Mammary epithelial cell (primary cell): Measurements from ENCODE around the gene UPK1A.

ENCODE experiments used
- EZH2 ChIP-seq: IDR thresholded peaks from 2 replicates; pipeline ENCODE4 v1.6.1; 2012; ENCODE audit warnings: low read length, inconsistent platforms, borderline replicate concordance
- TF ChIP-seq, protein P1 (sequence below), 2 donors: IDR thresholded peaks in 1 of 2; conservative IDR thresholded peaks in 1 of 2; 2 replicates each; pipeline ENCODE4 v1.5.1; 2011 to 2012; ENCODE audit warnings: inconsistent platforms in 2 of 2, low read length in 2 of 2, mild to moderate bottlenecking in 2 of 2, control low read depth in 1 of 2, low read depth in 1 of 2; ENCODE audit not compliant: insufficient read depth in 1 of 2; ENCODE audit errors: extremely low read depth in 1 of 2

GRCh38 chr19:35693422-35693821, 27.1 kb downstream of the UPK1A start:
- TF ChIP-seq, protein P1, sequence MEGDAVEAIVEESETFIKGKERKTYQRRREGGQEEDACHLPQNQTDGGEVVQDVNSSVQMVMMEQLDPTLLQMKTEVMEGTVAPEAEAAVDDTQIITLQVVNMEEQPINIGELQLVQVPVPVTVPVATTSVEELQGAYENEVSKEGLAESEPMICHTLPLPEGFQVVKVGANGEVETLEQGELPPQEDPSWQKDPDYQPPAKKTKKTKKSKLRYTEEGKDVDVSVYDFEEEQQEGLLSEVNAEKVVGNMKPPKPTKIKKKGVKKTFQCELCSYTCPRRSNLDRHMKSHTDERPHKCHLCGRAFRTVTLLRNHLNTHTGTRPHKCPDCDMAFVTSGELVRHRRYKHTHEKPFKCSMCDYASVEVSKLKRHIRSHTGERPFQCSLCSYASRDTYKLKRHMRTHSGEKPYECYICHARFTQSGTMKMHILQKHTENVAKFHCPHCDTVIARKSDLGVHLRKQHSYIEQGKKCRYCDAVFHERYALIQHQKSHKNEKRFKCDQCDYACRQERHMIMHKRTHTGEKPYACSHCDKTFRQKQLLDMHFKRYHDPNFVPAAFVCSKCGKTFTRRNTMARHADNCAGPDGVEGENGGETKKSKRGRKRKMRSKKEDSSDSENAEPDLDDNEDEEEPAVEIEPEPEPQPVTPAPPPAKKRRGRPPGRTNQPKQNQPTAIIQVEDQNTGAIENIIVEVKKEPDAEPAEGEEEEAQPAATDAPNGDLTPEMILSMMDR (conservative IDR thresholded peaks at IDR 0.05 in 1 of 2, IDR thresholded peaks at IDR 0.05 in 1 of 2; ENCODE audit: extremely low read depth in 1 of 2, insufficient read depth in 1 of 2, low read depth in 1 of 2, low read length in 2 of 2), result no peak
- no peak for TF ChIP-seq EZH2
